ENCODE results near the gene MRPL19.

DNA sequence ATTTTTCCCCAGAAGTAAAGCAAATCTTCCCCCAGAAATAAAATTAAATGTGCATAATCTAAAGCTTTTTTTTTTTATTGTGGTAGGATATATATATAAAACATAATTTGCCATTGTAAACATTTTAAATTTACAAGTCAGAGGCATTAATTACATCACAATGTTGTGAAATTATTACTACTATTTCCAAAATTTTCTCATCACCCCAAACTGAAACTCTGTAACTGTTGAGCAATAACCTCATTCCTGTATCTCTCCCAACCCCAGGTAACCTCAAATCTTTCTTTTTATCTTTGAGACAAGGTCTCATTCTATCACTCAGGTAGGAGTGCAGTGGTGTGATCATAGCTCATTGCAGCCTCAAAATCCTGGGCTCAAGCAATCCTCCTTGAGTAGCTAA is 11.2 kb downstream of the MRPL19 start:
- TF ChIP-seq, protein P1, sequence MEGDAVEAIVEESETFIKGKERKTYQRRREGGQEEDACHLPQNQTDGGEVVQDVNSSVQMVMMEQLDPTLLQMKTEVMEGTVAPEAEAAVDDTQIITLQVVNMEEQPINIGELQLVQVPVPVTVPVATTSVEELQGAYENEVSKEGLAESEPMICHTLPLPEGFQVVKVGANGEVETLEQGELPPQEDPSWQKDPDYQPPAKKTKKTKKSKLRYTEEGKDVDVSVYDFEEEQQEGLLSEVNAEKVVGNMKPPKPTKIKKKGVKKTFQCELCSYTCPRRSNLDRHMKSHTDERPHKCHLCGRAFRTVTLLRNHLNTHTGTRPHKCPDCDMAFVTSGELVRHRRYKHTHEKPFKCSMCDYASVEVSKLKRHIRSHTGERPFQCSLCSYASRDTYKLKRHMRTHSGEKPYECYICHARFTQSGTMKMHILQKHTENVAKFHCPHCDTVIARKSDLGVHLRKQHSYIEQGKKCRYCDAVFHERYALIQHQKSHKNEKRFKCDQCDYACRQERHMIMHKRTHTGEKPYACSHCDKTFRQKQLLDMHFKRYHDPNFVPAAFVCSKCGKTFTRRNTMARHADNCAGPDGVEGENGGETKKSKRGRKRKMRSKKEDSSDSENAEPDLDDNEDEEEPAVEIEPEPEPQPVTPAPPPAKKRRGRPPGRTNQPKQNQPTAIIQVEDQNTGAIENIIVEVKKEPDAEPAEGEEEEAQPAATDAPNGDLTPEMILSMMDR (IDR thresholded peaks at IDR 0.05): no peak
- no peak for TF ChIP-seq POLR2A (IDR thresholded peaks at IDR 0.05)

All from adrenal gland (tissue), 5 donors.